Nephron progenitor cell (in vitro differentiated cells): ENCODE results near the gene MYO7B.

Experiments used
- DNase-seq: peaks from one replicate; pipeline ENCODE4 v3.0.0; 2021
- H3K27ac Mint-ChIP-seq: 2 replicates; pipeline ENCODE4 v1.8.0; 2021; ENCODE audit warnings: mild to moderate bottlenecking, moderate library complexity, mixed read lengths
- H3K27me3 Mint-ChIP-seq: 2 replicates; pipeline ENCODE4 v1.8.0; 2021; ENCODE audit warnings: mild to moderate bottlenecking, low read depth, mixed read lengths; ENCODE audit not compliant: poor library complexity
- H3K36me3 Mint-ChIP-seq: 2 replicates; pipeline ENCODE4 v1.8.0; 2021; ENCODE audit warnings: low read depth, mixed read lengths
- H3K4me1 Mint-ChIP-seq: 2 replicates; pipeline ENCODE4 v1.8.0; 2021; ENCODE audit warnings: mixed read lengths
- H3K4me3 Mint-ChIP-seq: 2 replicates; pipeline ENCODE4 v1.8.0; 2021; ENCODE audit warnings: mild to moderate bottlenecking, moderate library complexity, mixed read lengths
- H3K9me3 Mint-ChIP-seq: 2 replicates; pipeline ENCODE4 v1.8.0; 2021; ENCODE audit warnings: mild to moderate bottlenecking, moderate library complexity, mixed read lengths
- CTCF ChIP-seq: fragments of 200-600 bp; sonication (generic); IDR thresholded peaks from 2 replicates; pipeline ENCODE4 v1.5.0; 2021; ENCODE audit warnings: antibody characterized with exemption

Gene MYO7B

GRCh38 chr2:127580167-127581049 lies 44.9 kb downstream of the MYO7B start:
- peaks cover 11% of the 10 kb centered on the region for H3K27me3 Mint-ChIP-seq
- DNase-seq = no peak
- peaks cover 23% of the 10 kb centered on the region for H3K4me1 Mint-ChIP-seq
- H3K4me3 Mint-ChIP-seq = no peak overlapping the region
- no peak overlapping the region for H3K27ac Mint-ChIP-seq
- H3K9me3 Mint-ChIP-seq = no peaks in the 10 kb centered on the region
- no peaks in the 10 kb centered on the region for H3K36me3 Mint-ChIP-seq
- TF ChIP-seq CTCF = no peak

GRCh38 chr2:127581050-127581345 lies 45.5 kb downstream of the MYO7B start:
- DNase-seq = no peak
- H3K27ac Mint-ChIP-seq = no peak overlapping the region

GRCh38 chr2:127581516-127582490 lies 46.3 kb downstream of the MYO7B start:
- no peak for TF ChIP-seq CTCF
- no peaks in the 10 kb centered on the region for H3K36me3 Mint-ChIP-seq
- no peak overlapping the region for H3K4me3 Mint-ChIP-seq
- no peak for DNase-seq
- H3K9me3 Mint-ChIP-seq = no peaks in the 10 kb centered on the region
- H3K4me1 Mint-ChIP-seq = peaks cover 14% of the 10 kb centered on the region
- H3K27ac Mint-ChIP-seq = no peak overlapping the region
- peaks cover 16% of the 10 kb centered on the region for H3K27me3 Mint-ChIP-seq

More at GRCh38 chr2:127581050-127581345, 45.5 kb downstream of the MYO7B start:
- Mint-ChIP-seq H3K4me3 (no peak overlapping the region), H3K36me3 (no peaks in the 10 kb centered on the region), H3K9me3 (no peaks in the 10 kb centered on the region), H3K4me1 (peaks cover 20% of the 10 kb centered on the region), H3K27me3 (peaks cover 13% of the 10 kb centered on the region)
- no peak for TF ChIP-seq CTCF

GRCh38 chr2:127582863-127583861 lies 47.7 kb downstream of the MYO7B start:
- Mint-ChIP-seq H3K36me3 (no peaks in the 10 kb centered on the region), H3K9me3 (no peaks in the 10 kb centered on the region), H3K27me3 (peaks cover 19% of the 10 kb centered on the region), H3K4me1 (peaks cover 5% of the 10 kb centered on the region), H3K4me3 (no peak overlapping the region), H3K27ac (no peak overlapping the region)
- no peak for DNase-seq
- no peak for TF ChIP-seq CTCF

- no peak for TF ChIP-seq CTCF
- H3K27ac Mint-ChIP-seq = no peak overlapping the region
- no peak overlapping the region for H3K4me3 Mint-ChIP-seq
- DNase-seq = no peak
- H3K36me3 Mint-ChIP-seq = no peaks in the 10 kb centered on the region
- no peaks in the 10 kb centered on the region for H3K9me3 Mint-ChIP-seq
- H3K4me1 Mint-ChIP-seq = no peaks in the 10 kb centered on the region
- H3K27me3 Mint-ChIP-seq = peaks cover 19% of the 10 kb centered on the region
Observed at GRCh38 chr2:127584047-127584446, 48.6 kb downstream of the MYO7B start.
